PFSK-1 (cell line): ENCODE data around the gene RCOR3.

Experiments used
- FOXP2 ChIP-seq: optimal IDR thresholded peaks from 2 replicates; pipeline ENCODE3; 2011; ENCODE audit warnings: borderline replicate concordance, control low read depth, inconsistent platforms; ENCODE audit not compliant: insufficient read depth; ENCODE audit errors: extremely low read length, extremely low read depth
- POLR2AphosphoS5 ChIP-seq: IDR thresholded peaks from 2 replicates; pipeline ENCODE4 v1.6.1; 2012; ENCODE audit warnings: low read depth, mild to moderate bottlenecking, control low read depth, low read length, moderate library complexity
- REST ChIP-seq, 2 experiments: IDR thresholded peaks; 2 replicates each; pipeline versions ENCODE4 v1.6.1 to v1.8.0; 2011 to 2012; ENCODE audit warnings: low read depth in 2 of 2, low read length in 2 of 2, control low read depth in 1 of 2, inconsistent platforms in 1 of 2, mild to moderate bottlenecking in 1 of 2, moderate library complexity in 1 of 2; ENCODE audit not compliant: insufficient read depth in 1 of 2
- SIN3A ChIP-seq: IDR thresholded peaks from 2 replicates; pipeline ENCODE4 v1.6.1; 2012; ENCODE audit warnings: mild to moderate bottlenecking, low read length, moderate library complexity, borderline replicate concordance; ENCODE audit not compliant: insufficient read depth
- TAF1 ChIP-seq: IDR thresholded peaks from 2 replicates; pipeline ENCODE4 v1.6.1; 2012; ENCODE audit warnings: low read length, control low read depth, borderline replicate concordance; ENCODE audit not compliant: insufficient read depth

RCOR3 gene

GRCh38 chr1:211328084-211328694 is 69.0 kb downstream of the RCOR3 start:
- TF ChIP-seq REST (IDR thresholded peaks at IDR 0.05; ENCODE audit: insufficient read depth in 1 of 2, low read depth in 2 of 2, low read length in 2 of 2): no peak
- no peak for TF ChIP-seq SIN3A
- TF ChIP-seq TAF1: no peak

GRCh38 chr1:211328866-211329475 is 69.8 kb downstream of the RCOR3 start:
- no peak for TF ChIP-seq FOXP2
- TF ChIP-seq SIN3A: no peak
- no peak for TF ChIP-seq REST (IDR thresholded peaks at IDR 0.05; ENCODE audit: insufficient read depth in 1 of 2, low read depth in 2 of 2, low read length in 2 of 2)
- TF ChIP-seq TAF1: no peak
- no peak for TF ChIP-seq POLR2AphosphoS5

- no peak for TF ChIP-seq POLR2AphosphoS5
- no peak for TF ChIP-seq TAF1
- TF ChIP-seq REST (IDR thresholded peaks at IDR 0.05; ENCODE audit: insufficient read depth in 1 of 2, low read depth in 2 of 2, low read length in 2 of 2): no peak
- no peak for TF ChIP-seq SIN3A
- TF ChIP-seq FOXP2: no peak
Measured at GRCh38 chr1:211329764-211330201, 70.6 kb downstream of the RCOR3 start.

- TF ChIP-seq FOXP2 (no peak), REST (IDR thresholded peaks at IDR 0.05; ENCODE audit: insufficient read depth in 1 of 2, low read depth in 2 of 2, low read length in 2 of 2) (no peak), SIN3A (no peak), TAF1 (no peak), POLR2AphosphoS5 (no peak)
Measured at GRCh38 chr1:211330282-211330936, 71.2 kb downstream of the RCOR3 start.
